GM18873 (cell line): ENCODE data around the gene MAPK12.

ENCODE experiments used
- ATAC-seq: cut with Tn5 transposase; IDR thresholded peaks from one replicate; pipeline ENCODE4 v1.9.1; 2021; ENCODE audit warnings: mild to moderate bottlenecking, moderate library complexity, moderate number of reproducible peaks; ENCODE audit not compliant: unreplicated experiment, low FRiP score

The MAPK12 gene

GRCh38 chr22:50236731-50237409, 24.6 kb downstream of the MAPK12 start:
- ATAC-seq = no peak

GRCh38 chr22:50233223-50233622, 28.3 kb downstream of the MAPK12 start:
- ATAC-seq = no peak

DNA sequence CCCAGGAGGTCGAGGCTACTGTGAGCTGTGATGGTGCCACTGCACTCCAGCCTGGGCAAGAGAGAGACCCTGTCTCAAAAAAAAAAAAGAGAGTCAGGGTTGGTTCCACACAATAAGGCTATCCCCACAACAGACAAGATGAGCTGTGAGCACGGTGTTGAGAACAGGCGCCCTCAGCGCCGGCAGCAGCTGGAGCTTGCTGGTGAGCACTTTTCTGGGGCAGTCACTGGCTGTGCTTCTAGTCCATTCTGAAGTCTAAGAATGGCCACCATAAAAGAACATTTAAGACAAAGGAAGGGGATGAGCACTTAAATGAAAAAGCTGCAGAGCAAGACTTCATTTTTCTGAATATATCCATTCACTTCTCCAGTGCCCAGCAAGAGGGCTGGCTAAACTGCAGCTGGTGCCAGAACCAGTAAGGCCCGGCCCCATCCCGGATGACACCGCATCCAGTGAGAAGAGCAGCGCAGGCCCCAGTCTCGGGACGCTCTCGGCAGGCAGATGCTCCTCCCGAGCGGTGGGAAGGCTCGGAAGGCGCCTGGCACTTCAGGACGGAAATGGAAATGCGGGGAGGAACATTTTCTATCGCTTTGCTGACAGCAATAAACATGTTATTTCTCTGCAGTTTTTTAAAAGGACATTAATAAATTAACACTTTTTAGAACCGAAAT, 28.9 kb downstream of the MAPK12 start:
- no peak for ATAC-seq

DNA sequence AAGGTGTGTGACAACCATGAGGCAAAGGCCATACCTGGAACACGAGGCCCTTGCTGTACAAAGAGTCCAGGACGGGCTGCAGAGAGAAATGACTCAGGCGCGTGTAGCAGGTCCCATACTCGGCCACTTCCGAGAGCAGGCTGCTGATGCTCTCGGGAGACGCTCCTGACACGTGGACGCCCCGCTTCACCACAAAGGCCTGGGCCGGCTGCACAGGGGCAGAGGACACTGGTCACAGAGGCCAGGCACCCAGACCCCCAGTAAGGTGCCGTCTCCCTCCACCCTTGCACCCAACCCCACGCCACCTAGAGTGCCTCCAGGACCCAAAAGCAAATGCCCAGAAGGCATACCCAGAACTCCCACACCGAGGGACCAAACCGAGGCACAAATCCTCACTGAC, 32.1 kb downstream of the MAPK12 start:
- ATAC-seq = no peak

DNA sequence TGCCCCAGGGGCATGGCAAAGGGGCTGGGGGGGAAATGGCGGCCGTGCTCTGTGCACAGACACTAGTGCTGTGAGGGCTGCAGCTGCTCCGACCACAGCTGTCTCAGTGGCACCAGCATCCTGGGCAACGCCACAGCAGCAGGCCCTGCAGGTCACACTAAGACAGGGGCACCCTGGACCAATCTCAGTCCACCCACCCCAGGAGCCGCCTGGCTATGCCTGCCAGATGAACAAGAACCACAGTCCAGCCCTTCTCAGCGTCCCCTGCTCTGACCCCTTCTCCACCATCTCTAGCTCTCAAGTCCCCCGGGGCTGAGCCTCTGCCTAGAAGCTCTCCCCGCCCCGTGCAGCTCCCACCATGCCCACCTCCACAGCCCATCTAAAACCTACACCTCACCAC, 33.1 kb downstream of the MAPK12 start:
- no peak for ATAC-seq

DNA sequence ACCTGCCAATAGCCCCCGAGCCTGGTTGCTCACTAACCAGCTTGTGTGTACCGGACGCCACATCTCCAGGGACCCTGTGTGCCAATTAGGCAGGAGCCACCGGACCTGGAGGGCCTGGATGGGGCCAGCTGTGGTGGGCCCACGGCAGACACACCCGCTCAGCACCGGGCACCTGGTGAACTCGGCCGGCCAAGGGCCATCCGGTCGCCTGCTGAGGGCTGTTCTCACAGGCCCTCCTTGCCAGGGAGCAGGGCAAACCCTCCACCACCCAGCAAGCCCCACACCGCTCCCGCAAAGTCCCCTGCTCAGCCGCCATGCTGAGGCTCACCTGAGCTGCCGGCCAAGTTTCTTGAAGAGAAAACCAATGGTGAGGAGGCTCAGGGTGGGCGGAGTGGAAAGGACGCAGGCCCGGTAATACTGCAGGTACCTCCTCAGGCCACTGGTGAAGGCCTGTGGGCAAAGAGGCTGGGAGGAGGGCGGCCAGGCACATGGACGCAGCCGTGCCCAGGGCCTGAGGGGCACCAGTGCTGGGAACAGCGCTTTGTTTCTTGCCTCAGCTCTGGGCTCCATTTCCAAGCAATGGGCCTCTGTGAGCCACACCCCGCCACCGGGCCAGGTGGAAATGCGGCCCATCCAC, 33.8 kb downstream of the MAPK12 start:
- no peak for ATAC-seq

- no peak for ATAC-seq
Observed at GRCh38 chr22:50226875-50227165, 34.7 kb downstream of the MAPK12 start.

DNA sequence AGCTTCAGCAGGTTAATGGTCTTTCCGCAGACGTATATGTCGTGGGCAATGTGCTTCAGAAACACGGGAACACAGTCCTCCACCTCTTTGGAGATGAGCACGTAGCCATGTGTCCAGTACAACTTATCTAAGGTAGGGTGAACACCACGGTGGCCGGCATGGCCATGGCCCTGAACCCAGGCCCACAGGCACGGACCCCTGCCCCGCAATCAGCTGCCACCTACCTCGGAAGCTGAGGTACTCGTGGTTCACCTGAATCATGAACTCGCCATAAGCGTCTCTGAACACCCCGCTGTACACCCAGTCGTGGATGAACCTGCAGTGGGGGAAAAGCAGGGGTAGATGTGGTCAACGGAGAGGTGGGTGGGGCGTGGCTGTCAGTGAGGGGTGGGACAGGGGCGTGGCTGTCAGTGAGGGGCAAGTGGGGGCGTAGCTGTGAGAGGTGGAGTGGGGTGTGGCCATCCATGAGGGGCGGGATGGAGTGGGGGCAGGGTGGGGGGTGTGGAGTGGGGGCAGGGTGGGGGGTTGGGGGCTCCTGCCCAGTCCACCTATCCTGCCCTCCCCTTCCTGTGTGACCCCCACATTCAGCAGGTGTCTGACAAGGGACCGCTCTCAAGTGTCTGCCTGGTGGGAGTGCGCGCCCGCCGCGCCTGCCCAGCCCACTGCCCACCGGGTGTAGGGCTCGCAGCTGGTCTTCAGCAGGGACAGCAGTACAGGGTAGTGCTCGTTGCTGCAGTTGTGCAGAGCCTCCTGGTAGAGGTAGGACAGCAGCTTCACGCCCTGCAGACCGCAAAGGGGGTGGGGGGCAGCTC, 35.2 kb downstream of the MAPK12 start:
- no peak for ATAC-seq

- no peak for ATAC-seq
Observed at GRCh38 chr22:50225200-50225969, 36.1 kb downstream of the MAPK12 start.

DNA sequence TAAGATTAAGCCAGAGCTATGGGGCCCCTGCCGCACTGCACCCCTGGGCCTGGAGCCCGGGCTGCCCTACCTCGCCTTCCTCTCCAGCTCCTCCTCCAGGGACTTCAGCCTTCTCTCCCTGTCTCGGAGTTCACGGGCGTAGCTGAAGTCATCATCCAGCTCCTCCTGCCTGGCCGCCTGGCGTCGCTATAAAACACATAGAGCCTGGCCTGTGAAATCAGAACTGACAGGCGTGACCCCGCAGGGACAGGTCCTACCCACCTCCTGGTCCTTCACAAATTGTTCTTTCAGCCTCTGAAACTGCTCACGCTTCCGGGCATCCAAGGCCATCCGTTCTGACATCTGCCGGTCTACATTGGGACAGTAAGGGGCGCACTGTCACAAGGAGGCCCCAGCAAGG, 37.4 kb downstream of the MAPK12 start:
- no peak for ATAC-seq

- ATAC-seq = no peak
Observed at GRCh38 chr22:50222508-50222907, 39.0 kb downstream of the MAPK12 start.

- ATAC-seq = no peak
Observed at GRCh38 chr22:50221410-50222300, 39.8 kb downstream of the MAPK12 start.

DNA sequence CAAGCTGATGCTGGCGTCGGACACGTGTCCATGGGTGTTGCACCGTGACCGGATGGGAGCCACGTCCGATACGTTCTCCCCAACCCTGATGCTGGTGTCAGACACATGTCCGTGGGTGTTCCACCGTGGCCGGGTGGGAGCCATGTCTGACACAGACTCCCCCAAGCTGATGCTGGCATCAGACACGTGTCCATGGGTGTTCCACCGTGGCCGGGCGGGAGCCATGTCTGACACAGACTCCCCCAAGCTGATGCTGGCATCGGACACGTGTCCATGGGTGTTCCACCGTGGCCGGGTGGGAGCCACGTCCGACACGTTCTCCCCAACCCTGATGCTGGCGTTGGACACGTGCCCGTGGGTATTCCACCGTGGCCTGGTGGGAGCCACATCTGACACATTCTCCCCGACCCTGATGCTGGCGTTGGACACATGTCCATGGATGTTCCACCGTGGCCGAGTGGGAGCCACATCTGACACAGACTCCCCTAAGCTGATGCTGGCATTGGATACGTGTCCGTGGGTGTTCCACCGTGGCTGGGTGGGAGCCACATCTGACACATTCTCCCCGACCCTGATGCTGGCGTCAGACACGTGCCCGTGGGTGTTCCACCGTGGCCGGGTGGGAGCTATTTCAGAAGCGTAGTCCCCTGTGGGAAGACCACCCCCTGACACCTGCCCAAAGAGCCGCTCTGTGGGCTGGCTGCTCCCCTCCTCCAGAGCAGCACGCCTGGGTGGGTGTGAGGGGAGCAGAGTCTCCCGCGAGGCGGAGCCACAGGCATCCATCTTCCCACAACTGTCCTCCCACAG, 40.7 kb downstream of the MAPK12 start:
- no peak for ATAC-seq

- no peak for ATAC-seq
Observed at GRCh38 chr22:50219800-50220602, 41.5 kb downstream of the MAPK12 start.

GRCh38 chr22:50218996-50219727, 42.3 kb downstream of the MAPK12 start:
- ATAC-seq = no peak

GRCh38 chr22:50218153-50218995, 43.1 kb downstream of the MAPK12 start:
- ATAC-seq = no peak
